ENCODE results near the gene KCNJ13. TPM values are rescaled to one million over a fixed set of nuclear protein-coding genes. Genes with fewer than 3 reads are reported as not detected.

The KCNJ13 gene
- total RNA-seq, 1 donor from 2014 or later = not detected

Small RNA genes within 50 kb of the gene (small RNA-seq; reads per million reads assigned to genes)
- not detected for gene RNU6-107P

Other genes starting within 250 kb of the KCNJ13 start
- gene CHRNG, start 236.9 kb downstream of the KCNJ13 start, total RNA-seq = 35.5 TPM
- gene TIGD1, start 226.0 kb downstream of the KCNJ13 start, total RNA-seq = 3.7 TPM
- gene EIF4E2, start 225.9 kb downstream of the KCNJ13 start, total RNA-seq = 204 TPM
- gene EFHD1, start 143.0 kb downstream of the KCNJ13 start, total RNA-seq = 2.1 TPM
- 74.1 TPM for gene GIGYF2, start 79.2 kb downstream of the KCNJ13 start, total RNA-seq
- under 0.01 TPM for gene SNORC, start 93.7 kb upstream of the KCNJ13 start, total RNA-seq
- 2.6 TPM for gene NGEF, start 236.7 kb upstream of the KCNJ13 start, total RNA-seq

Measured in skeletal muscle tissue (tissue), 2 donors.